ENCODE results near the gene UNC45A.

GRCh38 chr15:90932660-90932991, 2.5 kb upstream of the UNC45A start:
- TF ChIP-seq EZH2 (IDR thresholded peaks at IDR 0.05; ENCODE audit: insufficient read depth, poor library complexity, severe bottlenecking) (no peak), EZH2phosphoT487 (IDR thresholded peaks at IDR 0.05; ENCODE audit: insufficient read depth, low read depth) (no peak)
